ENCODE measurements around the gene NCAPG2.

DNA sequence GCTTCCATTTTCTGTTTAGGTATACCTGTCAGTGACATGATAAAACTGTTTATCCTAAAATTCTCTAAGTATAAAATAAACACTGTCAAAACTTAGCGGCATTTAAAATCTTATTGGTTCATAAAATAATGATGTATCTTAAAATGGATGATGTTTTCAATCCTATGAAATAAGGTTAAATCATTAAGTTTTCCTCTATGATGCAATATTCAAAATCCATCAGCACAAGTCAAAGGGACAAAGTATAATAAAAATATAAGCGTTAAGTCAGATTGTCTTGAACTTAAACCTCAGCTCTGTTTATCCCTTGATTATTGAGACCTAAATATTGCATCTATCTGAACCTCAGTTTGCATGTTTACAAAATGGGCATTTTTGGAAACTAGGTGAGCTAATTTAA lies 46.6 kb upstream of the NCAPG2 start:
- TF ChIP-seq CTCF (IDR thresholded peaks at IDR 0.05), result no peak
- TF ChIP-seq POLR2A (IDR thresholded peaks at IDR 0.05), result no peak

All from body of pancreas (tissue), 4 donors.